ENCODE measurements around the gene HPCAL1.

The HPCAL1 gene

GRCh38 chr2:10380048-10380926, 77.6 kb downstream of the HPCAL1 start:
- FAIRE-seq (no peak), DNase-seq (ENCODE audit: insufficient read length, low spot score) (no peak)
- TF ChIP-seq CTCF (IDR thresholded peaks at IDR 0.05; ENCODE audit: insufficient read depth, missing control alignments), result no peak

GRCh38 chr2:10381997-10382353, 79.3 kb downstream of the HPCAL1 start:
- no peak for TF ChIP-seq CTCF (IDR thresholded peaks at IDR 0.05; ENCODE audit: insufficient read depth, missing control alignments)
- FAIRE-seq, result no peak
- no peak for DNase-seq (ENCODE audit: insufficient read length, low spot score)

GRCh38 chr2:10382354-10383061, 79.8 kb downstream of the HPCAL1 start:
- no peak for DNase-seq (ENCODE audit: insufficient read length, low spot score)
- TF ChIP-seq CTCF (IDR thresholded peaks at IDR 0.05; ENCODE audit: insufficient read depth, missing control alignments), result no peak

GRCh38 chr2:10383960-10384734, 81.4 kb downstream of the HPCAL1 start:
- DNase-seq (ENCODE audit: insufficient read length, low spot score), result no peak
- FAIRE-seq, result no peak
- no peak for TF ChIP-seq CTCF (IDR thresholded peaks at IDR 0.05; ENCODE audit: insufficient read depth, missing control alignments)

More at GRCh38 chr2:10382354-10383061, 79.8 kb downstream of the HPCAL1 start:
- FAIRE-seq, result no peak

GRCh38 chr2:10385501-10385900, 82.8 kb downstream of the HPCAL1 start:
- no peak for FAIRE-seq
- peak; percentile 31 for TF ChIP-seq CTCF (IDR thresholded peaks at IDR 0.05; ENCODE audit: insufficient read depth, missing control alignments)
- no peak for DNase-seq (ENCODE audit: insufficient read length, low spot score)

GRCh38 chr2:10385933-10386773, 83.4 kb downstream of the HPCAL1 start:
- no peak for FAIRE-seq
- no peak for TF ChIP-seq CTCF (IDR thresholded peaks at IDR 0.05; ENCODE audit: insufficient read depth, missing control alignments)
- DNase-seq (ENCODE audit: insufficient read length, low spot score), result no peak

Measured in D721Med (cell line).